RCC 7860 (cell line): ENCODE measurements around the gene GPLD1.
"Not testable (repeated sequence)": the region's sequence is repeated elsewhere in the genome, so short reads cannot be mapped to it uniquely, and the experiment has no call there.

Source experiments
- DNase-seq: peaks from one replicate; pipeline ENCODE4 v3.0.0-alpha.2; 2015; ENCODE audit warnings: low spot score
- FAIRE-seq: peaks from 2 replicates; lab custom pipeline; 2012; peaks lifted over from hg19 to GRCh38; lab: Jason Lieb, UNC

The GPLD1 gene

GRCh38 chr6:24426729-24427446 is 62.5 kb downstream of the GPLD1 start:
- FAIRE-seq: no peak
- DNase-seq: no peak

GRCh38 chr6:24425091-24425490 is 64.3 kb downstream of the GPLD1 start:
- DNase-seq (no peak), FAIRE-seq (no peak)

- no peak for FAIRE-seq
Measured at GRCh38 chr6:24419526-24419925, 69.9 kb downstream of the GPLD1 start.

GRCh38 chr6:24415753-24416152 is 73.6 kb downstream of the GPLD1 start:
- FAIRE-seq: no peak
- DNase-seq: no peak

More at GRCh38 chr6:24419526-24419925, 69.9 kb downstream of the GPLD1 start:
- no peak for DNase-seq

GRCh38 chr6:24414531-24414930 is 74.8 kb downstream of the GPLD1 start:
- FAIRE-seq, DNase-seq: not testable (repeated sequence)

- DNase-seq (no peak), FAIRE-seq (no peak)
Measured at GRCh38 chr6:24412294-24412693, 77.1 kb downstream of the GPLD1 start.

GRCh38 chr6:24410622-24411021 is 78.8 kb downstream of the GPLD1 start:
- no peak for DNase-seq
- FAIRE-seq: no peak

- FAIRE-seq: no peak
- no peak for DNase-seq
Measured at GRCh38 chr6:24408719-24409410, 80.5 kb downstream of the GPLD1 start.

- FAIRE-seq (no peak), DNase-seq (no peak)
Measured at GRCh38 chr6:24405262-24405661, 84.1 kb downstream of the GPLD1 start.

- FAIRE-seq (no peak), DNase-seq (no peak)
Measured at GRCh38 chr6:24403501-24403824, 85.9 kb downstream of the GPLD1 start.

- FAIRE-seq: no peak
- DNase-seq: peak; percentile 61
Measured at GRCh38 chr6:24402697-24403500, 86.5 kb downstream of the GPLD1 start, which contains the start of gene MRS2. TSS of gene MRS2 (plus strand) at chr6:24402936. CDS start at chr6:24403047, 111 bp downstream.

- DNase-seq: no peak
- FAIRE-seq: no peak
Measured at GRCh38 chr6:24401458-24401857, 87.9 kb downstream of the GPLD1 start.

GRCh38 chr6:24400045-24401039 is 89.0 kb downstream of the GPLD1 start:
- not testable (repeated sequence) for DNase-seq, FAIRE-seq

GRCh38 chr6:24397631-24398030 is 91.7 kb downstream of the GPLD1 start:
- FAIRE-seq (no peak), DNase-seq (no peak)

- FAIRE-seq (no peak), DNase-seq (no peak)
Measured at GRCh38 chr6:24396824-24397223, 92.6 kb downstream of the GPLD1 start.

GRCh38 chr6:24394780-24395437 is 94.5 kb downstream of the GPLD1 start:
- FAIRE-seq: peak; percentile 74

GRCh38 chr6:24394061-24394779 is 95.2 kb downstream of the GPLD1 start:
- DNase-seq (no peak), FAIRE-seq (no peak)

More at GRCh38 chr6:24394780-24395437, 94.5 kb downstream of the GPLD1 start:
- peak; percentile 80 for DNase-seq

- FAIRE-seq: no peak
Measured at GRCh38 chr6:24391756-24392405, 97.5 kb downstream of the GPLD1 start.

GRCh38 chr6:24391208-24391607 is 98.2 kb downstream of the GPLD1 start:
- DNase-seq: no peak
- FAIRE-seq: no peak

More at GRCh38 chr6:24391756-24392405, 97.5 kb downstream of the GPLD1 start:
- no peak for DNase-seq
